Fibroblast of pulmonary artery (primary cell): Measurements from ENCODE around the gene SIPA1L3.

Experiments
- DNase-seq: peaks from one replicate; pipeline ENCODE4 v3.0.0-alpha.2; 2010; ENCODE audit warnings: low read depth
- H3K4me3 ChIP-seq: replicated peaks from 2 replicates; pipeline ENCODE4 v1.5.1; 2011; ENCODE audit warnings: low read depth, mild to moderate bottlenecking, control low read depth, low read length, moderate library complexity
- CTCF ChIP-seq: IDR thresholded peaks from 2 replicates; pipeline ENCODE4 v1.5.1; 2011; ENCODE audit warnings: mild to moderate bottlenecking, control low read depth, low read length, inconsistent platforms; ENCODE audit errors: missing control alignments

SIPA1L3 gene

GRCh38 chr19:38107129-38107528 is 200.1 kb downstream of the SIPA1L3 start:
- DNase-seq = no peak
- no peak overlapping the region for H3K4me3 ChIP-seq
- no peak for TF ChIP-seq CTCF

GRCh38 chr19:38111898-38112297 is 204.9 kb downstream of the SIPA1L3 start:
- TF ChIP-seq CTCF = no peak
- DNase-seq = no peak
- no peak overlapping the region for H3K4me3 ChIP-seq

GRCh38 chr19:38114651-38115050 is 207.6 kb downstream of the SIPA1L3 start:
- H3K4me3 ChIP-seq = no peak overlapping the region
- TF ChIP-seq CTCF = no peak
- DNase-seq = no peak

- no peak for DNase-seq
- TF ChIP-seq CTCF = no peak
- no peak overlapping the region for H3K4me3 ChIP-seq
Observed at GRCh38 chr19:38115271-38115802, 208.3 kb downstream of the SIPA1L3 start.

- no peak for DNase-seq
- no peak overlapping the region for H3K4me3 ChIP-seq
- TF ChIP-seq CTCF = no peak
Observed at GRCh38 chr19:38118176-38118575, 211.2 kb downstream of the SIPA1L3 start.

- TF ChIP-seq CTCF = no peak
- H3K4me3 ChIP-seq = no peak overlapping the region
- DNase-seq = no peak
Observed at GRCh38 chr19:38120471-38121025, 213.5 kb downstream of the SIPA1L3 start.

GRCh38 chr19:38122402-38123093 is 215.5 kb downstream of the SIPA1L3 start:
- no peak overlapping the region for H3K4me3 ChIP-seq
- TF ChIP-seq CTCF = no peak
- DNase-seq = no peak
